Measurements from ENCODE around the gene GATAD2A.

- TF ChIP-seq POLR2A (IDR thresholded peaks at IDR 0.05): no peak
- no peak for TF ChIP-seq CTCF (IDR thresholded peaks at IDR 0.05)
- no peak for TF ChIP-seq POLR2AphosphoS5 (IDR thresholded peaks at IDR 0.05)
These were observed 95.6 kb downstream of the GATAD2A start for GRCh38 chr19:19500975-19501644.

Measured in stomach (tissue), 4 donors.